Measurements from ENCODE around the gene COPG2.
"Not testable (repeated sequence)": the region's sequence is repeated elsewhere in the genome, so short reads cannot be mapped to it uniquely, and the experiment has no call there.

Gene COPG2

GRCh38 chr7:130566168-130566897, 102.2 kb downstream of the COPG2 start:
- Mint-ChIP-seq H3K27me3 (ENCODE audit: low read depth) (no peaks in the 10 kb centered on the region), H3K4me1 (ENCODE audit: low read depth) (peaks cover 5% of the 10 kb centered on the region), H3K36me3 (ENCODE audit: low read depth) (peaks cover 6% of the 10 kb centered on the region), H3K27ac (no peak overlapping the region), H3K4me3 (no peak overlapping the region), H3K9me3 (peaks cover 35% of the 10 kb centered on the region)

- Mint-ChIP-seq H3K4me3 (no peak overlapping the region), H3K9me3 (peaks cover 4% of the 10 kb centered on the region), H3K4me1 (ENCODE audit: low read depth) (peaks cover 3% of the 10 kb centered on the region), H3K36me3 (ENCODE audit: low read depth) (peaks cover 3% of the 10 kb centered on the region), H3K27ac (no peak overlapping the region), H3K27me3 (ENCODE audit: low read depth) (no peaks in the 10 kb centered on the region)
Measured at GRCh38 chr7:130560972-130561371, 107.6 kb downstream of the COPG2 start.

- peaks cover 3% of the 10 kb centered on the region for H3K4me1 Mint-ChIP-seq (ENCODE audit: low read depth)
- no peak overlapping the region for H3K27ac Mint-ChIP-seq
Measured at GRCh38 chr7:130559184-130559583, 109.4 kb downstream of the COPG2 start.

GRCh38 chr7:130554481-130554880, 114.1 kb downstream of the COPG2 start:
- Mint-ChIP-seq H3K27me3 (ENCODE audit: low read depth) (no peaks in the 10 kb centered on the region), H3K9me3 (no peaks in the 10 kb centered on the region), H3K4me3 (no peak overlapping the region), H3K27ac (no peak overlapping the region), H3K4me1 (ENCODE audit: low read depth) (no peaks in the 10 kb centered on the region), H3K36me3 (ENCODE audit: low read depth) (no peaks in the 10 kb centered on the region)

More at GRCh38 chr7:130559184-130559583, 109.4 kb downstream of the COPG2 start:
- no peak overlapping the region for H3K4me3 Mint-ChIP-seq
- H3K27me3 Mint-ChIP-seq (ENCODE audit: low read depth): no peaks in the 10 kb centered on the region
- no peaks in the 10 kb centered on the region for H3K9me3 Mint-ChIP-seq
- H3K36me3 Mint-ChIP-seq (ENCODE audit: low read depth): no peaks in the 10 kb centered on the region

GRCh38 chr7:130553398-130554029, 115.0 kb downstream of the COPG2 start:
- Mint-ChIP-seq H3K4me3 (no peak overlapping the region), H3K9me3 (no peaks in the 10 kb centered on the region), H3K4me1 (ENCODE audit: low read depth) (no peaks in the 10 kb centered on the region), H3K27ac (no peak overlapping the region), H3K27me3 (ENCODE audit: low read depth) (no peaks in the 10 kb centered on the region), H3K36me3 (ENCODE audit: low read depth) (no peaks in the 10 kb centered on the region)

GRCh38 chr7:130544356-130544755, 124.2 kb downstream of the COPG2 start:
- no peak overlapping the region for H3K27ac Mint-ChIP-seq
- H3K27me3 Mint-ChIP-seq (ENCODE audit: low read depth): no peaks in the 10 kb centered on the region
- peaks cover 2% of the 10 kb centered on the region for H3K36me3 Mint-ChIP-seq (ENCODE audit: low read depth)
- H3K4me3 Mint-ChIP-seq: no peak overlapping the region
- no peaks in the 10 kb centered on the region for H3K9me3 Mint-ChIP-seq
- H3K4me1 Mint-ChIP-seq (ENCODE audit: low read depth): no peaks in the 10 kb centered on the region

GRCh38 chr7:130543487-130544010, 125.0 kb downstream of the COPG2 start:
- Mint-ChIP-seq H3K4me1 (ENCODE audit: low read depth) (no peaks in the 10 kb centered on the region), H3K27me3 (ENCODE audit: low read depth) (no peaks in the 10 kb centered on the region), H3K27ac (no peak overlapping the region), H3K36me3 (ENCODE audit: low read depth) (peaks cover 2% of the 10 kb centered on the region), H3K9me3 (no peaks in the 10 kb centered on the region), H3K4me3 (no peak overlapping the region)

- H3K27ac Mint-ChIP-seq; H3K27me3 Mint-ChIP-seq (ENCODE audit: low read depth); H3K36me3 Mint-ChIP-seq (ENCODE audit: low read depth); H3K4me3 Mint-ChIP-seq; H3K9me3 Mint-ChIP-seq; H3K4me1 Mint-ChIP-seq (ENCODE audit: low read depth): not testable (repeated sequence)
Measured at GRCh38 chr7:130542297-130542696, 126.3 kb downstream of the COPG2 start.

GRCh38 chr7:130541287-130541686, 127.3 kb downstream of the COPG2 start:
- not testable (repeated sequence) for H3K36me3 Mint-ChIP-seq (ENCODE audit: low read depth); H3K27ac Mint-ChIP-seq; H3K4me1 Mint-ChIP-seq (ENCODE audit: low read depth); H3K4me3 Mint-ChIP-seq; H3K9me3 Mint-ChIP-seq; H3K27me3 Mint-ChIP-seq (ENCODE audit: low read depth)

GRCh38 chr7:130537894-130538293, 130.7 kb downstream of the COPG2 start:
- H3K27ac Mint-ChIP-seq; H3K4me1 Mint-ChIP-seq (ENCODE audit: low read depth); H3K9me3 Mint-ChIP-seq; H3K4me3 Mint-ChIP-seq; H3K36me3 Mint-ChIP-seq (ENCODE audit: low read depth); H3K27me3 Mint-ChIP-seq (ENCODE audit: low read depth): not testable (repeated sequence)

GRCh38 chr7:130529417-130529816, 139.1 kb downstream of the COPG2 start:
- Mint-ChIP-seq H3K36me3 (ENCODE audit: low read depth) (no peaks in the 10 kb centered on the region), H3K4me1 (ENCODE audit: low read depth) (no peaks in the 10 kb centered on the region), H3K27ac (no peak overlapping the region), H3K4me3 (no peak overlapping the region), H3K27me3 (ENCODE audit: low read depth) (no peaks in the 10 kb centered on the region), H3K9me3 (no peaks in the 10 kb centered on the region)

- H3K9me3 Mint-ChIP-seq; H3K4me3 Mint-ChIP-seq; H3K27me3 Mint-ChIP-seq (ENCODE audit: low read depth); H3K27ac Mint-ChIP-seq; H3K36me3 Mint-ChIP-seq (ENCODE audit: low read depth); H3K4me1 Mint-ChIP-seq (ENCODE audit: low read depth): not testable (repeated sequence)
Measured at GRCh38 chr7:130527752-130528355, 140.7 kb downstream of the COPG2 start.

GRCh38 chr7:130524628-130525027, 143.9 kb downstream of the COPG2 start:
- Mint-ChIP-seq H3K27ac (no peak overlapping the region), H3K36me3 (ENCODE audit: low read depth) (no peaks in the 10 kb centered on the region), H3K27me3 (ENCODE audit: low read depth) (no peaks in the 10 kb centered on the region), H3K9me3 (no peaks in the 10 kb centered on the region), H3K4me1 (ENCODE audit: low read depth) (no peaks in the 10 kb centered on the region), H3K4me3 (no peak overlapping the region)

GRCh38 chr7:130523519-130524125, 144.9 kb downstream of the COPG2 start:
- H3K9me3 Mint-ChIP-seq; H3K27me3 Mint-ChIP-seq (ENCODE audit: low read depth); H3K4me3 Mint-ChIP-seq; H3K27ac Mint-ChIP-seq; H3K4me1 Mint-ChIP-seq (ENCODE audit: low read depth); H3K36me3 Mint-ChIP-seq (ENCODE audit: low read depth): not testable (repeated sequence)

Data from T-helper 1 cell treated with Interleukin-12 subunit alpha and Interleukin-12 subunit beta and Interleukin-4 antibody, amounts not matched to agents 30 μg/mL and 1 μg/mL, for 36 hours (primary cell).